Measurements from ENCODE around the gene MGAT4D.

Gene MGAT4D

DNA sequence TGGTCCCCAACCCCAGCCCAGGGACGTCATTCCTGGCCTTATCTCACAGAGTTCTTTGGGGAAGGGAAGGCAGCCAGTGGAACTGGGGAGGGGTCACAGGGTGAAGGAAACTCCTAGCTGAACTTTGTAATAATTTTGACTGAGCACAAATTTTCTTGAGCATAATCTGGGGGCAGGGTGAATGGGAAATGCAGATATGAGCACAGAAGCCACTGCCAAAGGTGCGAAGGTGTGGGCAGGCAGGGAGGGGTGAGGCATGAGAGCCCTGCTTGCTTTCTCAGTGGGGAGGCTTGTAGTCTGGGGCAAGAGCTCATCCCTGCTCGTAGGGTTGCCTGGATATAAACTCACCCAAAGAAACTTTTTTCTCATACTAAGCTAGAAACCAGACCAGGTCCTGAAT, 34.9 kb downstream of the MGAT4D start:
- H3K4me2 ChIP-seq (ENCODE audit: low read length): no peak overlapping the region
- no peak overlapping the region for H3K4me3 ChIP-seq (ENCODE audit: low read depth, low read length, poor library complexity, severe bottlenecking)
- H3F3A ChIP-seq (ENCODE audit: insufficient read depth, low read length): no peaks in the 10 kb centered on the region
- no peaks in the 10 kb centered on the region for H3K9me3 ChIP-seq (ENCODE audit: low read length)
- H3K4me1 ChIP-seq (ENCODE audit: insufficient read depth, low read length, severe bottlenecking): no peaks in the 10 kb centered on the region
- no peaks in the 10 kb centered on the region for H3K27me3 ChIP-seq (ENCODE audit: insufficient read depth, low read length)
- no peak overlapping the region for H3K9ac ChIP-seq (ENCODE audit: low read length)
- H2AFZ ChIP-seq (ENCODE audit: low read length): no peak overlapping the region
- H4K20me1 ChIP-seq (ENCODE audit: insufficient read depth, low read length): no peaks in the 10 kb centered on the region
- H3K36me3 ChIP-seq (ENCODE audit: insufficient read depth, low read length): no peaks in the 10 kb centered on the region
- no peak for TF ChIP-seq EZH2 (IDR thresholded peaks at IDR 0.05; ENCODE audit: borderline replicate concordance, low read length)
- TF ChIP-seq, protein P1, sequence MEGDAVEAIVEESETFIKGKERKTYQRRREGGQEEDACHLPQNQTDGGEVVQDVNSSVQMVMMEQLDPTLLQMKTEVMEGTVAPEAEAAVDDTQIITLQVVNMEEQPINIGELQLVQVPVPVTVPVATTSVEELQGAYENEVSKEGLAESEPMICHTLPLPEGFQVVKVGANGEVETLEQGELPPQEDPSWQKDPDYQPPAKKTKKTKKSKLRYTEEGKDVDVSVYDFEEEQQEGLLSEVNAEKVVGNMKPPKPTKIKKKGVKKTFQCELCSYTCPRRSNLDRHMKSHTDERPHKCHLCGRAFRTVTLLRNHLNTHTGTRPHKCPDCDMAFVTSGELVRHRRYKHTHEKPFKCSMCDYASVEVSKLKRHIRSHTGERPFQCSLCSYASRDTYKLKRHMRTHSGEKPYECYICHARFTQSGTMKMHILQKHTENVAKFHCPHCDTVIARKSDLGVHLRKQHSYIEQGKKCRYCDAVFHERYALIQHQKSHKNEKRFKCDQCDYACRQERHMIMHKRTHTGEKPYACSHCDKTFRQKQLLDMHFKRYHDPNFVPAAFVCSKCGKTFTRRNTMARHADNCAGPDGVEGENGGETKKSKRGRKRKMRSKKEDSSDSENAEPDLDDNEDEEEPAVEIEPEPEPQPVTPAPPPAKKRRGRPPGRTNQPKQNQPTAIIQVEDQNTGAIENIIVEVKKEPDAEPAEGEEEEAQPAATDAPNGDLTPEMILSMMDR (IDR thresholded peaks at IDR 0.05; ENCODE audit: low read length): no peak
- no peaks in the 10 kb centered on the region for H3K9me2 ChIP-seq (ENCODE audit: low read depth, low read length)
- no peak overlapping the region for H3K27ac ChIP-seq (ENCODE audit: low read depth, low read length, poor library complexity, severe bottlenecking)
- H3K79me2 ChIP-seq (ENCODE audit: insufficient read depth, low read length): no peaks in the 10 kb centered on the region

DNA sequence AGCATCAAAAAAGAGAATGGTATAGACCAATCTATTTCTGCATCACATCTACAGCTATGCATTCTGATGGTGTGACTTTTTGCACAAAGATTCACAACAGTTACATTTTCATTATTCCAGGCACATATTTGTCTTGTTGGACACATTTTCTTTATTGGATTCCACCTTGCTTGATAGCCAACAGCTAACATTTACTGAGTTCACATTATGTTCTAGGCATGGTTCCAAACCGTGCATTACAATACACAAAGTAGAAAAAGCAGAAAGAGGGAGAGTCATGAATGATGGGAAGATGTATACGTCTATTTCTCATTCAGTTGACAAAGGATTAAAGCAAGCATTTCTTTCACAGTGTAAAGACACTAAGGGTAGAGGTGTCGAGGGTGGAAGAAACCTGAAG, 47.7 kb downstream of the MGAT4D start:
- no peak for TF ChIP-seq EZH2 (IDR thresholded peaks at IDR 0.05; ENCODE audit: borderline replicate concordance, low read length)
- TF ChIP-seq, protein P1 (IDR thresholded peaks at IDR 0.05; ENCODE audit: low read length): no peak
- no peaks in the 10 kb centered on the region for H3K9me3 ChIP-seq (ENCODE audit: low read length)
- H3K27ac ChIP-seq (ENCODE audit: low read depth, low read length, poor library complexity, severe bottlenecking): no peak overlapping the region
- H3K36me3 ChIP-seq (ENCODE audit: insufficient read depth, low read length): no peaks in the 10 kb centered on the region
- H2AFZ ChIP-seq (ENCODE audit: low read length): no peak overlapping the region
- H3F3A ChIP-seq (ENCODE audit: insufficient read depth, low read length): no peaks in the 10 kb centered on the region
- no peak overlapping the region for H3K9ac ChIP-seq (ENCODE audit: low read length)
- no peaks in the 10 kb centered on the region for H3K79me2 ChIP-seq (ENCODE audit: insufficient read depth, low read length)
- H3K4me3 ChIP-seq (ENCODE audit: low read depth, low read length, poor library complexity, severe bottlenecking): no peak overlapping the region
- H3K4me1 ChIP-seq (ENCODE audit: insufficient read depth, low read length, severe bottlenecking): no peaks in the 10 kb centered on the region
- H4K20me1 ChIP-seq (ENCODE audit: insufficient read depth, low read length): no peaks in the 10 kb centered on the region
- H3K9me2 ChIP-seq (ENCODE audit: low read depth, low read length): no peaks in the 10 kb centered on the region
- H3K27me3 ChIP-seq (ENCODE audit: insufficient read depth, low read length): no peaks in the 10 kb centered on the region
- H3K4me2 ChIP-seq (ENCODE audit: low read length): no peak overlapping the region

DNA sequence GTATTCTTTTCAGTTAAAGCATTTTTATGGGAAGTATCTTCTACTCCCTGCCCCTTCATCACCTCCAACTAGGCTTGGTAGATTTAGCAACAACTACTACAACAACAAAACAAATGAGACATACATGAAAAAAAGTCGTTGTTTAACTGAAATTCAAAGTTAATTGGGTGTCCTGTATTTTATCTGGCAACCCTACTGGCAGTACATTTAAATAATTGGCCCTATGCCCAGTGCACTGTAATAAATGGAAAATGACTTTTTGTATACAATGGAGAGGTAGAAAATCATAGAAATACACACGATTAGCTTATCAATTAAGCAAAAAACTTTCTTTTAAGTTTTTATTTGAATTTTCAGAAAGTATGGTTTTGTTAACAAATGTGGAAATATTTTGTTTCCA, 49.3 kb downstream of the MGAT4D start:
- TF ChIP-seq, protein P1 (IDR thresholded peaks at IDR 0.05; ENCODE audit: low read length): no peak
- no peak for TF ChIP-seq EZH2 (IDR thresholded peaks at IDR 0.05; ENCODE audit: borderline replicate concordance, low read length)
- H2AFZ ChIP-seq (ENCODE audit: low read length): no peak overlapping the region
- H3K4me1 ChIP-seq (ENCODE audit: insufficient read depth, low read length, severe bottlenecking): no peaks in the 10 kb centered on the region
- no peaks in the 10 kb centered on the region for H3K9me2 ChIP-seq (ENCODE audit: low read depth, low read length)
- no peaks in the 10 kb centered on the region for H4K20me1 ChIP-seq (ENCODE audit: insufficient read depth, low read length)
- H3K4me3 ChIP-seq (ENCODE audit: low read depth, low read length, poor library complexity, severe bottlenecking): no peak overlapping the region
- H3K36me3 ChIP-seq (ENCODE audit: insufficient read depth, low read length): no peaks in the 10 kb centered on the region
- no peak overlapping the region for H3K4me2 ChIP-seq (ENCODE audit: low read length)
- no peaks in the 10 kb centered on the region for H3F3A ChIP-seq (ENCODE audit: insufficient read depth, low read length)
- H3K9me3 ChIP-seq (ENCODE audit: low read length): no peaks in the 10 kb centered on the region
- no peaks in the 10 kb centered on the region for H3K79me2 ChIP-seq (ENCODE audit: insufficient read depth, low read length)
- no peak overlapping the region for H3K27ac ChIP-seq (ENCODE audit: low read depth, low read length, poor library complexity, severe bottlenecking)
- H3K27me3 ChIP-seq (ENCODE audit: insufficient read depth, low read length): no peaks in the 10 kb centered on the region
- H3K9ac ChIP-seq (ENCODE audit: low read length): no peak overlapping the region
